MG63 (cell line): Measurements from ENCODE around the gene TIGD3. TPM values are rescaled to one million over a fixed set of nuclear protein-coding genes. Genes with fewer than 3 reads are reported as not detected.
A peak's percentile ranks its signal among the peaks of the same experiment; 100 is the strongest.
"Not testable (repeated sequence)": the region's sequence is repeated elsewhere in the genome, so short reads cannot be mapped to it uniquely, and the experiment has no call there.

Experiments
- DNase-seq: peaks from one replicate; pipeline ENCODE4 v3.0.0-alpha.2; 2020
- H3K27me3 ChIP-seq: fragments of 250-450 bp; sonication (Bioruptor Pico); 2 replicates; pipeline ENCODE4 v1.5.1; 2020; ENCODE audit warnings: mild to moderate bottlenecking, moderate library complexity
- H3K36me3 ChIP-seq: fragments of 250-450 bp; sonication (Bioruptor Pico); 2 replicates; pipeline ENCODE4 v1.5.1; 2020; ENCODE audit warnings: mild to moderate bottlenecking, moderate library complexity
- H3K4me3 ChIP-seq: fragments of 250-450 bp; sonication (Bioruptor Pico); 2 replicates; pipeline ENCODE4 v1.5.1; 2020; ENCODE audit warnings: mild to moderate bottlenecking, moderate library complexity
- H3K9me3 ChIP-seq: fragments of 250-450 bp; sonication (Bioruptor Pico); 2 replicates; pipeline ENCODE4 v1.5.1; 2020; ENCODE audit warnings: mild to moderate bottlenecking, moderate library complexity
- total RNA-seq: library from RNA; depleted of rRNA; stranded (reverse); fragments of >200 nt; shearing (Covaris generic); gene quantifications from 2 replicates; pipeline ENCODE4 v1.2.3, GENCODE V29; 2014; ENCODE audit warnings: low replicate concordance

The TIGD3 gene
- total RNA-seq, 1 experiment from 2014 or later: 0.36 TPM

DNA sequence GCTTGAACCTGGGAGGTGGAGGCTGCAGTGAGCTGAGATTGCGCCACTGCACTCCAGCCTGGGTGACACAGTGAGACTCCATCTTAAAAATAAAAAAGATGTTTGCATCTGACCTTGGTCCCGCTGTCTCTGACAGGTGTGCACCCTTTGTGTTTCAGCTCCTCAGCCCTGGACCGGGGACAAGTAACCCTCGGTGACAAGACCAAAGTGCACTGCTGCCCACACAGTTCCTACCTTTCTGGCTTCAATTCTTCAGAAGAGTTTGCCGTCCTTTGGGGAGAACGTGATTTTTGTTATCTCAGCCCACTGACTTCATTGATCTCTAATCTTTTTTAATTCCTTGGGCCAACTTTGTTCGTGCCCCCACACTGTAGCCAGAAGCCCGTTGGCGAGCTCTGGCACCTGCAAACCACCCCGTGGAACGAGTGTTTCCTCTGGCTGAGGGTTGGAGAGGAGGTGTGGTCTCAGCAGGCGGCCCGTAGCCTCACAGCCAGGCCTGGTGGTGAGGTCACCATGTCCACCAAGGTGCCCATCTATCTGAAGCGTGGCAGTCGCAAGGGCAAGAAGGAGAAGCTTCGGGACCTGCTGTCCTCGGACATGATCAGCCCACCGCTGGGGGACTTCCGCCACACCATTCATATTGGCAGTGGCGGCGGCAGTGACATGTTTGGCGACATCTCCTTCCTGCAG lies 34.0 kb upstream of the TIGD3 start:
- H3K36me3 ChIP-seq: peaks cover 62% of the 10 kb centered on the region
- H3K4me3 ChIP-seq: no peak overlapping the region
- no peak for DNase-seq
- H3K27me3 ChIP-seq: no peaks in the 10 kb centered on the region
- no peaks in the 10 kb centered on the region for H3K9me3 ChIP-seq

DNA sequence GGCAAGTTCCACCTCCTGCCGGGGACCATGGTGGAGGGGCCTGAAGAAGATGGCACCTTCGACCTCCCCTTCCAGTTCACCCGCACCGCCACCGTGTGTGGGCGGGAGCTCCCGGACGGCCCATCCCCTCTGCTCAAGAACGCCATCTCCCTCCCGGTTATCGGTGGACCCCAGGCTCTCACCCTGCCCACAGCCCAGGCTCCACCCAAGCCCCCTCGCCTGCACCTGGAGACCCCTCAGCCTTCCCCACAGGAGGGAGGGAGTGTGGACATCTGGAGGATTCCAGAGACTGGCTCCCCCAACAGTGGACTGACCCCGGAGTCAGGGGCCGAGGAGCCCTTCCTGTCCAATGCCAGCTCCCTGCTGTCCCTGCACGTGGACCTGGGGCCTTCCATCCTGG lies 33.5 kb upstream of the TIGD3 start:
- Histone ChIP-seq H3K36me3 (peaks cover 57% of the 10 kb centered on the region), H3K27me3 (no peaks in the 10 kb centered on the region), H3K9me3 (no peaks in the 10 kb centered on the region), H3K4me3 (no peak overlapping the region)
- DNase-seq: no peak

DNA sequence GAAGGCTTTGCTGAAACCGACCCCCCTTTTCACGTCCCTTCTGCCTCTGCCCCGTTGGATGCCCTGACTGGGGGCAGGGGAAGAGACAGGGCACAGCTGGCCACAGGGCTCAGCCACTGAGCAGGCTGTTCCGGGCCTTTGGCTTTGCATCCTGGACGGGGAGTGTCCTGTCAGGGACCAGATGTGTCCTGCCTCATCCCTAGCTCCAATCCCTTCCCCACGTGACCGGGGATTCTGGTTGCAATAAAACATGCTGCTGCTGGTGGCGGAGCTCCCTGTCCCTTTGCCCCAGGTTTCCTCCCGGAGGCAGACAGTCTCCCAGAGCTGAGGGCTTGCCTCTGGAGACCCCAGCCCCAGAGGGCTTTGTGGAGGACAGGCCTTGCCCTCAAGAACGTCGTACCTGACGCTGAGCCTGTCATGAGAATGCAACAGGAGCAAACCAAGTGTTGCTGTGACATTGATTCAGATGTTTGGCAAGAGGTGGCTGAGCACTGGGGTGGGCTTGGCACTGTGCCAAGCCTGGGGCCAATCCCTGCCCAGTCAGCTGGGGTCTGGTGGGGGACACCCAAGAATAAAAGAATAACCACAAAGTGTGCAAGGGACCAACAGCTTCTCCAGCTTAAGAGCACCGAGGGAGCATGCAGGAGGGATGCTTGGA lies 32.6 kb upstream of the TIGD3 start:
- Histone ChIP-seq H3K9me3 (no peaks in the 10 kb centered on the region), H3K36me3 (peaks cover 55% of the 10 kb centered on the region), H3K4me3 (no peak overlapping the region), H3K27me3 (no peaks in the 10 kb centered on the region)
- no peak for DNase-seq

DNA sequence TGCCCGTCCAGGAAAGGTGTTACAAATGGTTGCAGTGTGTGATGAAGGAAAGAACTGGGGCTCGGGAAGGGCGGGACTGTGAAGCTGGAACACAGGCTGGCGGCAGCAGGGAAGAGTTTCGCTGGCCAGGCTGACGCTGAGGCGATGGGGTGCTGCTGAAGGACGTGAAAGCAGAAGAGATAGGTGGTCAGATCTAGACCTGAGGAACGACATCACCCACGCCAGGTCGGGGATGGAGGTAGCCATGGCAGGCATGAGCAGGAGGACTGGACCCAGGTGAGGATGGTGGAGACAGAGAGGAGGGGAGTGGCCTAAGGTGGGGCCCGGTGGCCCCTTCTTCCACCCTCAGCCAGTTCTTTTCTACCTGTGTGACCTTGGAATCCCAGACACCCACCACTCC lies 30.7 kb upstream of the TIGD3 start:
- H3K4me3 ChIP-seq: no peak overlapping the region
- DNase-seq: no peak
- H3K27me3 ChIP-seq: no peaks in the 10 kb centered on the region
- peaks cover 55% of the 10 kb centered on the region for H3K36me3 ChIP-seq
- no peaks in the 10 kb centered on the region for H3K9me3 ChIP-seq

DNA sequence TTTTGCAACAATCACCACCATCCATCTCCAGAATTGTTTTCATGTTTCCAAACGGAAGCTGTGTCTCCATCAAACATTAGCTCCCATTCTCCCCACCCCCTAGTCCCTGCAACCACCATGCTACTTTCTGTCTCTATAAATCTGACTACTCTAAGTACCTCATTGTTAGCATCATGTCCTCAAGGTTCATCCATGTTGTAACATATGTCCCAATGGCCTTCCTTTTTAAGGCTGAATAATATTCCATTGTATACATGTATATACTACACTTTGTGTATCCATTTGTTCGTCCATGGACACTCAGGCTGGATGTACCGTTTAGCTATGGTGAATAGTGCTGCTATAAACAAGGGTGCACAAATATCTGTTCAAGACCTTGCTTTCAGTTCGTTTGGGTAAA lies 29.1 kb upstream of the TIGD3 start:
- no peaks in the 10 kb centered on the region for H3K27me3 ChIP-seq
- no peak overlapping the region for H3K4me3 ChIP-seq
- H3K36me3 ChIP-seq: peaks cover 41% of the 10 kb centered on the region
- H3K9me3 ChIP-seq: no peaks in the 10 kb centered on the region
- no peak for DNase-seq

DNA sequence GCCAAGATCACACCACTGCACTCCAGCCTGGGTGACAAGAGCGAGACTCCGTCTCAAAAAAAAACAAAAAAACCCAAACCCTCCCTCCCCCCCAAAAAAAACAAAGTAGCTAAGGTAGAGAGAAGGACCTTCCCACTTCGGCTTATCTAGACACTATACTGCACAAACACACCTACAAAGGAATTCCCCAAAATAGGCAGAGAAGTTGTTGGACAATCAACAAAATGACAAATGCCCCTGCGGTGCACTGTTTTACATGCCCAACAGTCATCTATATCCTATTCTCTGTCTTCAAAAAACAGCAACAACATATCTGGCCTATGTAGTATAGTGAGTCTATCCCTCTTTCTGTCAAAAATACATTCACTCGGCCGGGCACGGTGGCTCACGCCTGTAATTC lies 27.5 kb upstream of the TIGD3 start:
- H3K9me3 ChIP-seq: no peaks in the 10 kb centered on the region
- no peak overlapping the region for H3K4me3 ChIP-seq
- peaks cover 25% of the 10 kb centered on the region for H3K36me3 ChIP-seq
- no peaks in the 10 kb centered on the region for H3K27me3 ChIP-seq
- no peak for DNase-seq

DNA sequence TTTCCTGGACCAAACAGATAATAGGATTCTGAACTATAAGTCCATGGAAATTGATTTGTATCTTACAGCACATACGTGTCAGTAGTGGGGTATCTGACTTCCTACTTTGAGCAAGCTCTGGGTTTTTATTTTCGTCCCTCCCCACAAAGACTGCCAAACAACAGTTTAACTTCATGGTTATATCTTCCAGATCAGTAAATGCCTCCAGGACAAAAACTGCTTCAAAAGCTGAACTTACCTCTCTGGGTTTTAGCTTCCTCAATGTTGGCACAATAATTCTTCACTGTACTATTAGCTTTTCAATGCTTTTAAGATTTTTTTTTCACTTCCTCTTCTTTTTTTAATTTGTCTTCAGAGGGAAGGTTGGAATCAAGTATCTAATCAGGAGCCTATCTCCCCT lies 25.1 kb upstream of the TIGD3 start:
- H3K4me3 ChIP-seq: no peak overlapping the region
- no peaks in the 10 kb centered on the region for H3K9me3 ChIP-seq
- no peak for DNase-seq
- H3K27me3 ChIP-seq: no peaks in the 10 kb centered on the region
- peaks cover 2% of the 10 kb centered on the region for H3K36me3 ChIP-seq

DNA sequence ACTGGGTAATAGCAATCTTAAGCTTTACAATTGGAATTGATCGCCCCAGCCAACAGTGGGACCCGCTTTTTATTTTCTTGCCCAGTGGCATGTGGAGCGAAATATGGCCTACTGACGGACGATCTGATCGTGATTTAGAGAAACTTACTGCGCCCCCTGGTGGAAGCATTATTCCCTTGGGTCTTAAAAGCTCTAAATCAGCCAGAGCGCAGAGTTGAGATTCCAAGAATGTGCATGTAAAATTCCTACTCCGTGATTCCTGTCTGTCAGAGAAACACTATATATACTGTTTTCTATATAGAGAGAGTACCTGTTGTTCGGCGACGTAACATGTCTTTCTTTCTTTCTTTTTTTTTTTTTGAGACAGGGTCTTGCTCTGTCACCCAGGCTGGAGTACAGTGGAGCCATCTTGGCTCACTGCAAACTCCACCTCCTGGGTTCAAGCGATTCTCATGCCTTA lies 24.6 kb upstream of the TIGD3 start:
- no peak overlapping the region for H3K4me3 ChIP-seq
- no peaks in the 10 kb centered on the region for H3K36me3 ChIP-seq
- H3K9me3 ChIP-seq: no peaks in the 10 kb centered on the region
- DNase-seq: peak; percentile 72
- no peaks in the 10 kb centered on the region for H3K27me3 ChIP-seq

DNA sequence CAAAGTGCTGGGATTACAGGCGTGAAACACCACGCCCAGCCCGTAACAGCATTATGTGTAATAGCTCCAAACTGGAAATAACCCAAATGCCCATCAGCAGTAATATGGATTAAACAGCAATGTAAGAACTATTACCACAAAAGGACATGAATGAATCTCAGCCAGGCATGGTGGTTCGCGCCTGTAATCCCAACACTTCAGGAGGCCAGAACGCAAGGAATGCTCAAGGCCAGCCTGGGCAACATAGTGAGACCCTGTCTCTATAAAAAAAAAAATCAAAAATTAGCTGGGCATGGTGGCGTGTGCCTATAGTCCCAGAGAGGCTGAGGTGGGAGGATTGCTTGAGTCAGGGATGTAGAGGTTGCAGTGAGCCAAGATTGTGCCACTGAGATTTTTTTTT lies 24.0 kb upstream of the TIGD3 start:
- Histone ChIP-seq H3K36me3 (peaks cover 3% of the 10 kb centered on the region), H3K4me3 (no peak overlapping the region), H3K9me3 (no peaks in the 10 kb centered on the region), H3K27me3 (no peaks in the 10 kb centered on the region)
- DNase-seq: no peak

DNA sequence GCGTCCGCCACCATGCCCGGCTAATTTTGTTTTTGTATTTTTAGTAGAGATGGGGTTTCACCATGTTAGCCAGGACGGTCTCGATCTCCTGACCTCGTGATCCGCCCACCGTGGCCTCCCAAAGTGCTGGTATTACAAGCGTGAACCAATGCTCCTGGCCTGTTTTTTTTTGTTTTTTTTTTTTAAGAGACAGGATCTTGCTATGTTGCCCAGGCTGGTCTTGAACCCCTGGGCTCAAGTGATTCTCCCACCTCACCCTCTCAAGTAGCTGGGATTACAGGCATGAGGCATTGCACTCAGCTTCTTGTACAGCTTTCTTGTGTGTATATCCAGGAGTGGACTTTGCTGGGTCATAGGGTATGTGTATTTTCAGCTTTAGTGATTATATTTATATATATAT lies 22.0 kb upstream of the TIGD3 start:
- not testable (repeated sequence) for H3K4me3 ChIP-seq, H3K27me3 ChIP-seq, H3K9me3 ChIP-seq, H3K36me3 ChIP-seq, DNase-seq

DNA sequence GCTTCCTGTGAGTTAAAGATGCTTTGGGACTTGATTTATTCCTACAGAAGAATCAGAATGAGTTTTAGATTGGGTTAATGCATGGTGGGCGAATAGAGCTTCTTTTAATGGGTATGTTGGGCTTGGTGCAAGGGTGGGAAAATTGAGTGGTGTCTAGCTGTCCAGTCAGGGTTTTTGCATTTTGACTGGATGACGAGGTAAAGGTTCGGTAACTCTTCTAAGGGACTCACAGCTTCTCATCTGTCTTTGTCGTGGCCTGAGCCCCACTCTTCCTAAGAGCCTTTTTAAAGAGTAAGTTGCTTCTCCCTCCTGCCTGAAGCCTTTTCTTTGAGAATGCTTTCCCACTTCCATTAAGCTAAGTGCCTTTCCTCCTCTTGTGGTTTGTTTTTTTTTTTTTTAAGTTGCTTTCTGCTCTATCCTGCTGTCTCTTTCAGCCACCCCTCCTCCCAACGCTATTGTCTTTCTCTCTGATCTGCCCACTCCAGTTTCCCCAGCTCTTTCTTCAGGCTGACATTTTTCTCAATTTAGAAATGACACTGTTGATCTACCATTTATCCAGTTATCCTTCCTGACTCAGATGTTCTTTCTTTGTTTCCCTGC lies 19.8 kb upstream of the TIGD3 start:
- Histone ChIP-seq H3K9me3 (no peaks in the 10 kb centered on the region), H3K27me3 (no peaks in the 10 kb centered on the region), H3K4me3 (peak overlapping the region; percentile 87), H3K36me3 (peaks cover 25% of the 10 kb centered on the region)
- DNase-seq: no peak

DNA sequence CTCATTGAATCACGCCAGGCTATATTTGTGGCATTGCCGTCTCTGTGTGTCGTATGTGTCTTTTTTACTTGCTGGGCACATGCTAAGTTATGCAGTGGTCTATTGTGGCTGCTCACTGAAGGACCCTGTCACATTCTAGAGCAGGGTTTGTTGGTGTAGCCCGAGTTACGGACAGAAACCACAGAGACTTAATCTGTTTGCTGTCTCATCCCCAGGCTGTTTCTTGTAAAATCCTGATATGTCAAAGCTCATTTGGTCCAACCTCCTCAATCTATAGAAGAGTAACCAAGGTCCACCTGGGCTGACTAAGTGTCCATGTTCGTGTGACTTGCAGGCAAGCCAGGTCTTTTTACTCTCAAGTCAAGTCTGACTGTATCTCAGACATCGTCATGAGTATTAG lies 15.9 kb upstream of the TIGD3 start:
- H3K9me3 ChIP-seq: no peaks in the 10 kb centered on the region
- H3K4me3 ChIP-seq: no peak overlapping the region
- peaks cover 58% of the 10 kb centered on the region for H3K36me3 ChIP-seq
- H3K27me3 ChIP-seq: no peaks in the 10 kb centered on the region
- no peak for DNase-seq

DNA sequence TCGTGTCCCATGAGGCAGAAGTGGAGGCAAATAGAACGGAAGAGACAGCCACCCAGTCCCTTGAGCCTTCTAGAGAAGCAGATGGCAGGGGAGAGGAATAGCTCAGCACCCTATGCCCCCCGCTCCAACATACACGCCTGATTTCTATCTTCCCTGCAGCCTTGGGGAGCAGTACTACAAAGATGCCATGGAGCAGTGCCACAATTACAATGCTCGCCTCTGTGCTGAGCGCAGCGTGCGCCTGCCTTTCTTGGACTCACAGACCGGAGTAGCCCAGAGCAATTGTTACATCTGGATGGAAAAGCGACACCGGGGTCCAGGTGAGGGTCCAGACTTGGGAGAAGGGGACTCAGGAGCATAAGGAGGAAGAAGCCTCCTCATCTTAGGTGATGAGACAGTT lies 14.3 kb upstream of the TIGD3 start:
- H3K9me3 ChIP-seq: no peaks in the 10 kb centered on the region
- H3K27me3 ChIP-seq: no peaks in the 10 kb centered on the region
- H3K36me3 ChIP-seq: peaks cover 67% of the 10 kb centered on the region
- no peak for DNase-seq
- no peak overlapping the region for H3K4me3 ChIP-seq

DNA sequence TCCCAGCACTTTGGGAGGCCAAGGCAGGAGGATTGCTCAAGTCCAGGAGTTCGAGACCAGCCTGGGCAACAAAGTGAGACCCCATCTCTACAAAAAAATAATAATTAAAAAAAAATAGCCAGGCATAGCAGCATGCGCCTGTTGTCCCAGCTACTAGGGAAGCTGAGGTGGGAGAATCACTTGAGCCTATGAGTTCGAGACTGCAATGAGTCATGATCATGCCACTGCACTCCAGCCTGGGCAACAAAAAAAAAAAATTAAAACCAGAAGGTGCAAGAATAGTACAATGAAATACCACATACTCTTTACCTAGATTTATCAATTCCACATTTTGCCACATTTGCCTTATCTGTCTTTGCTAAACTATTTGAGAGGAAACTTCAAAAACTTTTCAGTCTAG lies 12.7 kb upstream of the TIGD3 start:
- Histone ChIP-seq H3K36me3 (peaks cover 74% of the 10 kb centered on the region), H3K4me3 (no peak overlapping the region), H3K9me3 (no peaks in the 10 kb centered on the region), H3K27me3 (no peaks in the 10 kb centered on the region)
- DNase-seq: no peak

DNA sequence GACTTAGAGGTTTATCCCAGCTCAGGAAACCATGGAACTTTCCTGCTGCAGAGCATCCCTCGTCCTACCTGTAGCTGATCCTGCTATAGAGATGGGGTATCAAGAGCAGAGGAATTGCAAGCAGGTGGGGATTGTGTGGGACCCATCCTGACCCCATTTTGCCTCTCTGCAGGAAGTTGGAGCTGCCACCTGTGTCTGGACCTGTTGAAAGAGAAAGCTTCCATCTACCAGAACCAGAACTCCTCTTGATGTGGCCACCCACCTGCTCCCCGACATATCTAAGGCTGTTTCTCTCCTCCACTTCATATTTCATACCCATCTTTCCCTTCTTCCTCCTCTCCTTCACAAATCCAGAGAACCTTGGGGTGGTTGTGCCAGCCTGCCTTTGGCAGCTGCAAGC lies 3.0 kb upstream of the TIGD3 start:
- Histone ChIP-seq H3K27me3 (peaks cover 2% of the 10 kb centered on the region), H3K9me3 (no peaks in the 10 kb centered on the region), H3K36me3 (peaks cover 37% of the 10 kb centered on the region), H3K4me3 (no peak overlapping the region)
- DNase-seq: no peak

DNA sequence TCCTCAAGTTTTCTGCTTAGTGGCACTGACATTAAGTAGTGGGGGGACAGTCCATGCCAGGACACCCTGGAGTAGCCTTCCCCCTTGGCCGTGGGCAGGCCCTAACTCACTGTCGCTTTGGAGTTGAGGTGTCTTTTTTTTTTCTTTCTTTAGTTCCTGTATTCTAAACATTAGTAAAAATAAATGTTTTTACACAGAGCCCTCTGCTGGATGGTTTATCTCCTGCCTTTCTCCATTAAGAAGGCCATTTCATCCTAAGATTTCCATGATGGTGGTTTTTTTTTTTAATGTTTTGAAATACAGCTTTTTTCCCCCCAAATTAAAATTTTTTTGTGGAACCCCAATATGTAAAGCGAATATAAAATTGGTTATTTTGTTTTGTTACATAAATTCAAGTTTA lies 1.8 kb upstream of the TIGD3 start:
- Histone ChIP-seq H3K9me3 (no peaks in the 10 kb centered on the region), H3K36me3 (peaks cover 27% of the 10 kb centered on the region), H3K4me3 (no peak overlapping the region), H3K27me3 (peaks cover 2% of the 10 kb centered on the region)
- DNase-seq: no peak

DNA sequence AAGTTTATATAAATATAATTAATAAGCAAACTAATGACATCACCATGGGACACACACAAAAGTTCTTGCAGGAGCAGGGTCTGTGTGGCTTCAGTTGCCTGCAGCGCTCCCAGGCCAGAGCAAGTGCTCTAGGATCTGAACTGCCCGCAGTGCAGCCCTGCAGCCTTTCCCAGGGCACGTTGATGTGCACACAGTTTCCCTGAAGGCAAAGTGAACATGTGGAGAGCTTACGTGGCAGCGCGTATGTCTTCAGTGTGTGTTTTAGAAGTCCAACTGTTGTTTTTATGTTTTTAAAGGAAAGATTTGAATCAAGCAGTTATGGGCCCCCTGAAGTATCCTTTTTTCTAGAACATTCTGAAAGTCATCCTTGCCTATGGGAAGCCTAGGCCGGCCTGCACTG lies 1.2 kb upstream of the TIGD3 start:
- Histone ChIP-seq H3K4me3 (no peak overlapping the region), H3K9me3 (no peaks in the 10 kb centered on the region), H3K36me3 (peaks cover 23% of the 10 kb centered on the region), H3K27me3 (peaks cover 2% of the 10 kb centered on the region)
- DNase-seq: no peak

DNA sequence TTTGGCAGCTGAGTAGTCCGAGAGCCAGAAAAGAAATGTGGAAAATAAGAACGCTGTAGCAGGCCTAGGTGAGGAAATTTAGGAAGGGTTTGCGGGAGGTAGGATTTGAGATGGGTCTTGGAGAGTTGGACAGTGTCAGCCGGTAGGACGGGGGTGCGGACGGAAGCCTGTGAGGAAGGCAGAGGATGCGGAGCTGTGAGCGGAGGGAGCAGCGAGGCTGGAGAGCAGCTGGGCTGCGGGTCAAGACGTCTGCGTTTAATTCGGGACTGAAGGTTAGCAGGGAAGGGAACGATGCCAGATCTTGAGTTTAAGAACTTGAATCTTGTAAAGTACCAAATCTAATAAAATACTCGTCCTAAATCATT lies 669 bp upstream of the TIGD3 start:
- no peaks in the 10 kb centered on the region for H3K9me3 ChIP-seq
- H3K36me3 ChIP-seq: peaks cover 19% of the 10 kb centered on the region
- DNase-seq: no peak
- H3K27me3 ChIP-seq: peaks cover 2% of the 10 kb centered on the region
- peak overlapping the region; percentile 48 for H3K4me3 ChIP-seq
